Measurements from ENCODE around the gene ST7. TPM values are rescaled to one million over a fixed set of nuclear protein-coding genes. Genes with fewer than 3 reads are reported as not detected.

The ST7 gene
- total and polyA plus RNA-seq, 2 donors (not counting 3 experiments of a cell fraction or from before 2014, with no cell fraction given) = 18.6 to 24.9 TPM

DNA sequence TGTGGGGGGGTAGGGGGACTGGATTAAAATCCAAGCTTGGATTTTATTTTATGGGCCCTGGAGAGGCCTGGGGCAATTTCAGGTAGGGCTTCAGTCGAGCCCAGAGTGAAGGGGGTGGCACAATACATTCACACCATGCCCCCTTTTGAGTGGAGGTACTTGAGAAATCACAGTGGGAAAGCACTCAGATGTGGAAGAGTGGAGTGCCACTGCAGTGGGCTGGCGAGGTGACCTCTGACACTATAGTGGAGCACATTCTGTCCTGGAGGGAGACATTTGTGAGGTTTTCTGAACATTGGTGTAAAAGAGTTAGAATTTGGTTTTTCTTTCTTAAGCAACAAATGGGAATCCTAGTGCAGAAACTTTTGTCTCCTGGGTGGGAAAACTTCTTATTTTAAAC lies 226.4 kb downstream of the ST7 start:
- dilution Hi-C loops (cut with MboI; ENCODE audit: extremely low pct_ligation_motif_present, low sequenced_read_pairs) = no loop called here
- Histone ChIP-seq H3K79me2 (ENCODE audit: control insufficient read depth, insufficient read depth, low read length) (no peaks in the 10 kb centered on the region), H3K9ac (replicated peaks; ENCODE audit: extremely low read depth, insufficient read depth, low read length) (no peak overlapping the region), H2AFZ (ENCODE audit: low read depth, low read length) (no peak overlapping the region), H3K4me2 (ENCODE audit: insufficient read depth, low read length) (no peak overlapping the region), H3K27ac (ENCODE audit: insufficient read depth, low read depth, low read length) (no peak overlapping the region), H4K20me1 (replicated peaks; ENCODE audit: control insufficient read depth, extremely low read depth, insufficient read depth, low read length) (no peaks in the 10 kb centered on the region), H3K4me3 (replicated peaks in 1 of 3; ENCODE audit: insufficient read depth in 1 of 3, low read depth in 1 of 3, low read length in 3 of 3) (no peak overlapping the region), H3K36me3 (ENCODE audit: control insufficient read depth in 2 of 2, extremely low read depth in 1 of 2, insufficient read depth in 2 of 2, low read length in 2 of 2) (no peaks in the 10 kb centered on the region), H3K27me3 (ENCODE audit: control insufficient read depth in 2 of 2, insufficient read depth in 2 of 2, low read length in 2 of 2) (no peaks in the 10 kb centered on the region), H3K9me3 (replicated peaks; ENCODE audit: control insufficient read depth, insufficient read depth, low read length) (no peaks in the 10 kb centered on the region), H3K4me1 (ENCODE audit: control insufficient read depth, extremely low read depth, insufficient read depth, low read length) (peaks cover 22% of the 10 kb centered on the region), H3K9me1 (replicated peaks; ENCODE audit: control insufficient read depth, extremely low read depth, insufficient read depth, low read length) (no peaks in the 10 kb centered on the region)
- DNase-seq (ENCODE audit: low read depth, low spot score) (no peak), FAIRE-seq (no peak)
- TF ChIP-seq JUN (IDR thresholded peaks at IDR 0.05; ENCODE audit: borderline replicate concordance, insufficient read depth, insufficient read length, low read depth) = no peak
- TF ChIP-seq POLR2A (IDR thresholded peaks at IDR 0.05; ENCODE audit: low read depth, low read length) = no peak
- no peak for TF ChIP-seq MYC (IDR thresholded peaks at IDR 0.05; ENCODE audit: low read depth, low read length)
- TF ChIP-seq MAX (IDR thresholded peaks at IDR 0.05; ENCODE audit: insufficient read depth, insufficient read length) = no peak
- no peak for TF ChIP-seq CTCF (IDR thresholded peaks at IDR 0.05; ENCODE audit: extremely low read depth in 1 of 2, insufficient read depth in 1 of 2, low read depth in 1 of 2, low read length in 2 of 2)
- no peak for TF ChIP-seq GATA2 (IDR thresholded peaks at IDR 0.05; ENCODE audit: insufficient read depth, insufficient read length, low read depth, low read length)
- no peak for TF ChIP-seq POLR2AphosphoS5 (IDR thresholded peaks at IDR 0.05; ENCODE audit: insufficient read depth, low read depth, low read length)
- no peak for TF ChIP-seq EZH2 (IDR thresholded peaks at IDR 0.05; ENCODE audit: borderline replicate concordance, low read depth, low read length, severe bottlenecking)
- TF ChIP-seq FOS (IDR thresholded peaks at IDR 0.05; ENCODE audit: borderline replicate concordance, insufficient read depth, low read length) = no peak
- no TSS peak for BruUV-seq (replicated peaks)
- intact Hi-C loops (cut with micrococcal nuclease) = no loop called here
- ChIA-PET CTCF (interaction anchor here (1.0 to 1.1 kb wide), 2 partner anchors 22 to 52 kb away, joined by 3 read pairs; no protein-coding TSS in a partner anchor), POLR2A (no interaction called here)

All from endothelial cell of umbilical vein (primary cell).